GM18909 (cell line): ENCODE data around the gene TSEN15.
"Not testable (repeated sequence)": the region's sequence is repeated elsewhere in the genome, so short reads cannot be mapped to it uniquely, and the experiment has no call there.

ENCODE experiments used
- ATAC-seq: cut with Tn5 transposase; IDR thresholded peaks from one replicate; pipeline ENCODE4 v1.9.1; 2021; ENCODE audit warnings: mild to moderate bottlenecking; ENCODE audit not compliant: unreplicated experiment, poor library complexity

TSEN15 gene

DNA sequence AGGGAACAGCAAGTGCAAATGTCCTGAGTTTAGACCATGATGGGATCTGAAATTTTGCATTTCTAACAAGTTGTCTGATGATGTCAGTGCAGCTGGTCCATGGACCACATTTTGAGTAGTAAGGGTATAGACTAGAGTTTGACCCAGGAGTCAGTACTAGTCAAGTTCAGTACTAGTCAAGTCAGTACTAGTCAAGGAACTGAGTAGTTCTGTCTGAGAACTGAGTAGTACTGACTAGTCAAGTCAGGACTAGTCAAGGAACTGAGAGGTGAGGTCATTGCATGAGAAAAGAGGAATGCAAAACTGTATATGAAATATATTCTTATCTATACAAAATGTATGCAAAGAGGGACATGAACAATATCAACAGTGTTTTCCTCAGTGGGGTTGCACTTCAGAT, 34.1 kb downstream of the TSEN15 start:
- no peak for ATAC-seq

DNA sequence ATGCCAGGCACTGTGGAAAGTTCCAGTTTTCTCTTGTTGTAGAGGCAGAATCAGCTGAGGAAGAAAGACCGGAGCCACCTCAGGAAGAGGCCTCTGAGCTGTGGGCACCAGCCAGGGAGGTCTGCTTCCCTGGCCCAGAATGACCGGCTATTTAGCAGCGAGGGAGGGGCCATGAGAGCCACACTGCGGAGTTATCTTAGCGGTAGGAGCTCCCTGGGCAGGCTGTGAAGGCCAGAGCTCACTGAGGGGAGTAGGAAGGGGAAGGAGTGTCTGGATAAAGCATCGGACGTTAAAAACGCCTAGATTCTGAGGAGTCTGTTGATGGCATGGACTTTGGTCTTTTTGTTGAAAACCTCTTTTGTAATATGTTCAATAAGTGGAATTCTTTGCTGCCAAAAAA, 36.5 kb downstream of the TSEN15 start:
- ATAC-seq: no peak

DNA sequence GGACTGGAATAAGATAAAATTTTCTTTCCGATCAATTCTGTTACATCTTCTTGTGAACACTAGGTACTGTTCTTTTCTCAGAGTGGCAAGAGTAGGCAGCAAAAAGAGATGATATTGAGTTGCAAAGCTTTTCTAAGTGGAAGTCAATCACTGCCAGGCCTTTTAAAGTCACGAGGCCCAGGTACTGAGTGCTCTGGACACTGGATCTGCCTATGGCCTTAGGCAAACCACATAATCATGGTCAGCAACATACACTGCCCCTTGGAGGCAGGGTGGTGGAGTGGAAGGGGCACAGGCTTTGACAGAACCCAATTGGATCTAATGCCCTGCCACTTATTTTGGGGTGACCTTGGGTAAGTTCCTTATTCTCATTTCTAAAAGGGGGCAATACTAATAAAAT, 41.5 kb downstream of the TSEN15 start:
- no peak for ATAC-seq

DNA sequence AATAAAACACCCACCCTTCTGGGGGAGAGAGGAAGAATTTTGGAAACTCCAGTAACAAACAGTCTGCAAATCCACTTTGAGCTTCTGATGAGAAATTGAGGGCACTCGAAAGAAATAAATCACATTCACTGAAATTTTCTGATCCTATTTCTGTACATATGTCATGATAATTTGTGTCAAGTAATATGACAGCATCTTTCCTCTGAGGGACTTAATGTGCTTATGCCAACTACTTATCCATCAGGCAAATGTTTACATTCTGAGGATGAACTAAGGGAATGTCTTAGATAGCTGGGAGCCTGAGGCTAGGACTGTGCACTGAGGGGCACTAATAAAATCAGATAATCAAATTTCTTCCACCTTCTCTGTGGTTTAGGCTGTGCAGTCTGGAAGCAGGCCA, 44.5 kb downstream of the TSEN15 start:
- no peak for ATAC-seq

DNA sequence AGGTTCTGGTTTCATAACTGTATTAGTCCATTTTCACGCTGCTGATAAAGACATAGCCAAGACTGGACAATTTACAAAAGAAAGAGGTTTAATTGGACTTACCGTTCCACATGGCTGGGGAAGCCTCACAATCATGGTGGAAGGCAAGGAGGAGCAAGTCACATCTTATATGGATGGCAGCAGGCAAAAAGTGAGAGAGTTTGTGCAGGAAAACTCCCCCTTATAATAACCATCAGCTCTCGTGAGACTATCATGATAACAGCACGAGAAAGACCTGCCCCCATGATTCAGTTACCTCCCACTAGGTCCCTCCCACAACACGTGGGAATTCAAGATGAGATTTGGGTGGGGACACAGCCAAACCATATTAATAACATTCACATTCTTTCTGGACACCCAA, 45.0 kb downstream of the TSEN15 start:
- not testable (repeated sequence) for ATAC-seq

DNA sequence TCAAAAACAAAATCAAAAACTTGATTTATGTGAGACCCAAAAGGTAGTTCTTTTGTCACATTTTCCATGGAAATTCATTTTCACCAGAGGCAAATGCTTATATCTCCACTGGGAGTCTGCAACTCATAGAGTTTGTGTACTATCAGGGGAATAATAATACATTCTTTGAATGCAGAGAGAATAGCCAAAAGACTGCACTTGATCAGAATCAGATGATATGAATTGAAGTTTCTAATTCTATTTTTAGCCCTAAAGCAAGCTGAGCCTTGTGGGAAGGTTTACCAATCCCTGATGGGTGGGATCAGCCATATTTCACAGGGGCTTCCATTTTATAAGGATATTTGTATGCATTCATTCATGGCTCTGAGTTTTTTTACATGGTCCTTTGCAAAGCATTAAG, 49.6 kb downstream of the TSEN15 start:
- no peak for ATAC-seq

DNA sequence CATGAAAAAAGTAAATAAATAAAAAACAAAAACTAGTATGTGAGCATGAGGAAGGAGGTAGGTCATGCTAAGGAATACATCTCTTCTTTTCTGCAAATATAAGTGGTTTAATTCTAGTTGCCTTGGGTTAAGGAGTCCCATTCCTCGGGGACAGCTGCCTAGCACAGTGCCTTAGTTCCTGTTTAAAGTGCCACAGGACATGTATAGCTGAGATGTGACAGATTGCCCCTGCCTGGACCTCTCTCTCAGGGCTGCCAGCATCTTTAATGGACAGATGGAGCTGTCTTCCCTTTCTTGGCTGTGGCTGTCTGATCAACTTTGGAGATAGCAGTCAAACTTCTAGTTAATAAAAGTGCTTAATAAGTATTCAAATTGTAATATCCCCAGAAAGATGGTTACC, 50.0 kb downstream of the TSEN15 start:
- ATAC-seq: no peak

DNA sequence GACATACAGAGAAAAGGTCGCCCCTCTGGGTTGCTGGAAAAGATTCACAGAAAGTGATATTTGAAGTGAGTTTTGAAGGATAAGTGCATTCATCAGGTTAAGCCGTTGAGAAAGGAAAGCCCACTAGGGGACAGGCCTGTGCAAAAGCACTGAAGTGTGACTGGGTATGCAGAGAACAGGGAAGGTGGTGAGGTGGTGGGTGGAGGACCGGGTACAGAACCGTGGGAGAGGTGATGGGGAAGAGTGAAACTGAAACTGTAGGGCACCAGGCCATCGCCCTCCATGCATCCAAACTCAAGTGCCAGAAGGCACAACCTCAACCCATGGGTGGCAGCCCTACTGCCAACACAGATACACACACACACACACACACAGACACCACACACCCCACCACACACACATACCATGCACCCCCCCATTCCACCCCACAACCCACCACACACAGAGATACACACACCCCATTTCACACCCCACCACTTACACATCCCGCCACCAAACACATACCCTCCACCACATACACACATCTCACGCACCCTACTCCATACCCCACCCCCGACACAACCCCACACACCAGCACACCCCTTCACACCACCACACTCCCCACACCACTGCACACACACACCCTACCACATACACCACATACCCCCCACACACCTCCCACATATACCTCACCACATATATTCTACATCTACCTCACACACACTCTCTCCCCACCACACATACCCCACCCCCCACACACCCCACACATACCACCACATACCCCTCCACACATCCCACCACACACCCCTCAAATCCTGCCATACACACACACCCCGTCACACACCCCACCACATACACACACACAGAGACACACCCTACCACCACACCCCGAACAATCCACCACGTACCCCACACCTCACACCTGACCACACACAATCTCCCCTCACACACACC, 59.0 kb downstream of the TSEN15 start:
- ATAC-seq: no peak

DNA sequence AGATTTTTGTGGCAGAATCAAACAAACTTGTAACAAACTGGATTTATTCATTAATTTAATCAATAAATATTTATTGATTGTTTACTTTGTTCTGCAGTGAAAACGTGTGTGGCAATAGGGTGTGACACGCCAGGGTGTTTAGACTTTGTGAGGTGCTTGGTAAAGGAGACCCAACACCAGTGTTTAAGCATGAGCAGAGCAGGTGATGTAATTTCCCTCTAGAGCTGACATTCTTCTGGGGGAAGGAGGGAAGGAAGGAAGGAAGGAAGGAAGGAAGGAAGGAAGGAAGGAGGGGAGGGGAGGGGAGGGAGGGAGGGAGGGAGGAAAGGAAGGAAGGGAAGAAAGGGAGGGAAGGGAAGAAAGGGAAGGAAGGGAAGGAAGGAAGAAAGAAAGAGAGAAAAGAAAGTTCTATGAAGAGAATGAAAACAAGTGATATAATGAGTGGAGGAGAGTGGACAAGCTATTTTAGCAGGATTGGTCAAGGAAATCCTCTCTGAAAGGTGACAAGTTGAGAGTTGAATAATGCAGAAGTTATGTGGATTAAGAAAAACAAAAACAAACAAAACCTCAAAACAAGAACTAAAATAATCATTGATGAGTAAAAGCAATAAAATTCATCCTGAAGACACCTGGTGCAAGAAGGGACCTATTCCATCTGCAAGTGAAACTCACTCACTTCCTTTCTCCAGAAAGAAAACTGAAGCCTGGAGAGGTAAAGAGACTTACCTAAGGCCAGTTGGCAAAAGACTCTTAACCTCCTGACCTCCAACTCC, 60.8 kb downstream of the TSEN15 start:
- no peak for ATAC-seq

DNA sequence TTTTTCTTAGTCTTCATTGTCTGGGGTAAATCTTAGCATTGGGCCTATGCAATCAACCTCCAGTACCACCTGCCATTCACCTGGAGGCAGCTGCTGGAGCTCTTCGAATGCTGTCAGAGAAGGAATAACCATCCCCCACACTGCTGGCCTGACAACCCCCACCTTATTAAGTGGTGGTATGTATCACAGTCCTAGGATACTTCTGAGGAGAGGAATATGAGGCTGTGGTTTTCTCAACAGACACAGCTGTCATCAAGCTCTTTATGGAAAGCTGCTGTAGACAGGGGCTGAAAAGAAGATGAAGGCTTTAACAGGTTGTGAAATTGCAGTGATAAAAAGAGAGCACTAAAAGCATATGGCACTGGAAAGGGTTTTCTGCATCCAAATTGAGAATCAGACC, 61.7 kb downstream of the TSEN15 start:
- ATAC-seq: no peak

DNA sequence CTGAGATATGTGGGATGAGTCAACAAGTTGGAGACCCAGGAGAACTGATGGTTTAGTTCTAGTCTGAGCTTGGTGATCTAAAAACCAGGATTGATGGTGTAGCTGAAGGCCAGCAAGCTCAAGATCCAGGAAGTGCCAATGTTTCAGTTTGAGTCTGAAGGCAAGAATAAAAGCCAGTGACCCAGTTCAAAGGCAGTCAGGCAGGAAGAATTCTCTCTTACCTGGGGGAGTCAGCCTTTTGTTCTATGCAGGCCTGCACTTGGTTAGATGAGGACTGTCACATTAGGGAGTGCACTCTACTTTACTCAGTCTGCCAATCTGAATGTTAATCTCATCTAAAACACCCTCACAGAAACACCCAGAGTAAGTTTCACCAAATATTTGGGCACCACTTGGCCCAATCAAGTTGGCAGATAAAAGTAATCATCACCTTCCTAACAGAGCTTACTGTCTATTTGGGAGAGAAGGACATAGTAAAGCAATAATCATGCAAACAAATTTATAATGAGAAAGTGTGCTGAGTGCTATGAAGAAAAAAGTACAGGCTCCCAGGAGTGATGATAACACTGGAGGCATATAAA, 63.4 kb downstream of the TSEN15 start:
- no peak for ATAC-seq

DNA sequence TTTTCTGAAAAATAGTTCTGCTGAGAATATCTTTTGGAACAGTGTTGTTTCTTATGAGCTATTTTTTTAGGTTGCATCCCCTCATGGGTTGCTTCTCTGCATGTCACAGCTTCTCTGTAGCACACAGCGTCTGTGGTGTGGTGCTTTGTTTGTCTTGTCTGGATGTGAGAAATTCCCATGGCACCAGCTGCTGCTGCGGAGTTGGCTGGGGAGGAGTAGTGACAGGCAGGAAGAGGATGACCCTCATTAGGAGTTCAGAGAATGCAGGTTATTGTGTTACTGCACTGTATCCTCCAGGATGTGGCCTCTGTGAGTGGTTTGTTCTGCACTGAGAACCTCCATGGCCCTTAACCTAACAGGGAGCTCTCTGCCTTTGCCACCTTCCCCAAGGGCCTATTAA, 64.8 kb downstream of the TSEN15 start:
- no peak for ATAC-seq

DNA sequence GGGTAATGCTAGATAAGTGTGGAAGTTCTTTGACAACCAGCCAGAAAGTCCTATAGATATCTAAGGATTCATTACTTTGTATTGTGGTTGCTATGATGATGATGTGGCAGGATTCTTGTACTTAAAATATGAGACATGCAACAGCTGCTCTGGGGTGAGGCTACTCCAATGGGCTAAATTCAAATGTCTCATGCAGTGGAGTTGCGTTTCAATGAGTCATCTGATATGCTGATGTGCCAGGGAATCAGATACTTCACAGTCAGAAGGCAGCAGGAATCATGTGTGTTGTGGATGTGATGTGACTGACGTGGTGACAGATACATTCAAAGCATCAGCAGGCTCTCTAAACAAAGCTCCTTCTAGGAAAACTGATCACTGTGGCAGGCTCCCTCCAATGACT, 66.5 kb downstream of the TSEN15 start:
- no peak for ATAC-seq
